GM12878 (cell line): ENCODE results near the gene CACNA2D3. TPM values are rescaled to one million over a fixed set of nuclear protein-coding genes. Genes with fewer than 3 reads are reported as not detected.

Source experiments
- ATAC-seq: fragments of 200-7000 bp; cut with Tn5 transposase; 3 replicates; pipeline ENCODE4 v1.9.1; 2020; ENCODE audit warnings: mild to moderate bottlenecking, moderate library complexity
- BruUV-seq: library from RNA; stranded (reverse); fragments of 400-500 nt; replicated peaks from 2 replicates; lab custom pipeline; 2021; lab: Mats Ljungman, UMichigan
- CTCF ChIA-PET: fragments of 300-600 bp; sonication (Branson Sonifier 250); formaldehyde crosslinking; extraction: SDS; loops from one replicate; lab custom pipeline; 2021; ENCODE audit warnings: inconsistent platforms; lab: Yijun Ruan, JAX
- POLR2A ChIA-PET: fragments of 350-600 bp; formaldehyde crosslinking; extraction: SDS; loops from one replicate; lab custom pipeline; 2021; ENCODE audit warnings: inconsistent platforms; lab: Charles Lee
- RAD21 ChIA-PET: fragments of 300-600 bp; sonication (Branson Sonifier 250); formaldehyde crosslinking; loops from one replicate; lab custom pipeline; 2023; ENCODE audit warnings: antibody characterized with exemption; ENCODE audit not compliant: unreplicated experiment; lab: Charles Lee
- SMC1A ChIA-PET: fragments of 300-600 bp; sonication (Branson Sonifier 250); formaldehyde crosslinking; loops from one replicate; lab custom pipeline; 2023; ENCODE audit not compliant: unreplicated experiment, uncharacterized antibody; lab: Charles Lee
- DNase-seq: peaks from one replicate; pipeline ENCODE4 v3.0.0-alpha.2; 2011; ENCODE audit warnings: low read depth, low spot score
- FAIRE-seq: peaks from 3 replicates; lab custom pipeline; 2011; peaks lifted over from hg19 to GRCh38; lab: Jason Lieb, UNC
- H2AFZ ChIP-seq: 2 replicates; pipeline ENCODE4 v1.6.0; 2011; ENCODE audit warnings: low read depth, low read length, control low read depth; ENCODE audit not compliant: control insufficient read depth
- H3K27ac ChIP-seq: 2 replicates; pipeline ENCODE4 v1.5.1; 2011; ENCODE audit warnings: control low read depth; ENCODE audit not compliant: control insufficient read depth, insufficient read depth
- H3K27me3 ChIP-seq, 2 experiments: replicated peaks in 1 of 2; 2 replicates each; pipeline versions ENCODE4 v1.6.0 to v1.6.1; 2011; ENCODE audit warnings: low read length in 1 of 2; ENCODE audit not compliant: control insufficient read depth in 2 of 2, insufficient read depth in 2 of 2
- H3K36me3 ChIP-seq, 2 experiments: 2 replicates each; pipeline ENCODE4 v1.5.1; 2011; ENCODE audit warnings: low read length in 1 of 2; ENCODE audit not compliant: control insufficient read depth in 2 of 2, insufficient read depth in 2 of 2
- H3K4me1 ChIP-seq: 2 replicates; pipeline ENCODE4 v1.6.1; 2011; ENCODE audit warnings: mild to moderate bottlenecking, low read length, moderate library complexity, mixed read lengths; ENCODE audit not compliant: control insufficient read depth, insufficient read depth
- H3K4me2 ChIP-seq: 2 replicates; pipeline ENCODE4 v1.6.0; 2011; ENCODE audit warnings: control low read depth; ENCODE audit not compliant: control insufficient read depth, insufficient read depth
- H3K4me3 ChIP-seq: fragments of 200-600 bp; sonication (generic); 2 replicates; pipeline ENCODE4 v1.5.1; 2016
- H3K79me2 ChIP-seq: 2 replicates; pipeline ENCODE4 v1.6.0; 2011; ENCODE audit warnings: low read length; ENCODE audit not compliant: control insufficient read depth, insufficient read depth
- H3K9ac ChIP-seq: 2 replicates; pipeline ENCODE4 v1.8.0; 2011; ENCODE audit warnings: low read length, control low read depth, mixed read lengths; ENCODE audit not compliant: control insufficient read depth, insufficient read depth
- H3K9me3 ChIP-seq: replicated peaks from 3 replicates; pipeline ENCODE4 v1.5.1; 2011; ENCODE audit warnings: mild to moderate bottlenecking, low read length; ENCODE audit not compliant: control insufficient read depth, insufficient read depth
- H4K20me1 ChIP-seq: 2 replicates; pipeline ENCODE4 v1.6.0; 2011; ENCODE audit not compliant: control insufficient read depth, insufficient read depth
- BRCA1 ChIP-seq: IDR thresholded peaks from 2 replicates; pipeline ENCODE4 v1.6.1; 2011; ENCODE audit warnings: low read depth, low read length, improper control_type of control experiment
- IRF4 ChIP-seq: IDR thresholded peaks from 2 replicates; pipeline ENCODE4 v1.6.1; 2011; ENCODE audit warnings: low read depth, low read length
- MYB ChIP-seq: fragments of 150-350 bp; IDR thresholded peaks from 2 replicates; pipeline ENCODE4 v1.6.1; 2014; ENCODE audit warnings: mild to moderate bottlenecking, low read depth, low read length, borderline replicate concordance
- POLR2AphosphoS2 ChIP-seq: IDR thresholded peaks from 2 replicates; pipeline ENCODE4 v1.6.1; 2011; ENCODE audit warnings: low read depth, mild to moderate bottlenecking, low read length, improper control_type of control experiment, moderate library complexity
- POU2F2 ChIP-seq: IDR thresholded peaks from 3 replicates; pipeline ENCODE4 v1.6.1; 2011; ENCODE audit warnings: low read depth, mild to moderate bottlenecking, low read length, borderline replicate concordance
- RAD21 ChIP-seq: IDR thresholded peaks from 2 replicates; pipeline ENCODE4 v1.6.1; 2011; ENCODE audit warnings: mild to moderate bottlenecking, low read depth, low read length, moderate library complexity; ENCODE audit not compliant: insufficient read depth
- RB1 ChIP-seq: fragments of 450-650 bp; formaldehyde crosslinking; IDR thresholded peaks from 2 replicates; pipeline ENCODE4 v1.6.1; 2017; ENCODE audit warnings: mild to moderate bottlenecking, borderline replicate concordance
- SRF ChIP-seq, 2 experiments: IDR thresholded peaks; 2 replicates each; pipeline ENCODE4 v1.6.1; 2011; ENCODE audit warnings: low read depth in 2 of 2, low read length in 2 of 2, mild to moderate bottlenecking in 1 of 2, moderate library complexity in 1 of 2
- TCF12 ChIP-seq: IDR thresholded peaks from 2 replicates; pipeline ENCODE4 v1.6.1; 2011; ENCODE audit warnings: low read depth, mild to moderate bottlenecking, low read length
- ZBTB33 ChIP-seq: fragments of 450-650 bp; IDR thresholded peaks from 2 replicates; pipeline ENCODE4 v1.6.1; 2017; ENCODE audit warnings: mild to moderate bottlenecking
- ZBTB40 ChIP-seq: fragments of 450-650 bp; IDR thresholded peaks from 2 replicates; pipeline ENCODE4 v1.6.1; 2016; ENCODE audit warnings: mild to moderate bottlenecking, moderate library complexity, borderline replicate concordance
- WGBS: methylation state at CpG from one replicate; pipeline ENCODE4 v1.1.6; 2016; ENCODE audit warnings: low lambda C conversion rate; ENCODE audit not compliant: insufficient replicate concordance, insufficient coverage; ENCODE audit errors: missing lambda C conversion rate; 5-methylcytosine and 5-hydroxymethylcytosine counted together
- in situ Hi-C: fragments of 300-500 bp; cut with MboI; formaldehyde crosslinking; loops from 9 replicates; pipeline ENCODE4 v1.14.3; 2018; ENCODE audit warnings: mixed read lengths
- intact Hi-C: fragments of 100-400 bp; cut with micrococcal nuclease; formaldehyde crosslinking; loops from one replicate; pipeline ENCODE4 v1.14.2; 2022; ENCODE audit not compliant: unreplicated experiment
- polyA plus RNA-seq, 11 experiments: library from polyadenylated mRNA; depleted of rRNA in 4 of 11; unstranded in 6 of 11; stranded (reverse) in 5 of 11; fragments of >200 nt; fragmentation: Nextera tagmentation in 4 of 11; fragmentation: Illumina TruSeq in 1 of 11; extraction: Ambion mirVana in 4 of 11; extraction: Trizol in 1 of 11; gene quantifications; 1 replicate in 1 of 11; 2 replicates in 10 of 11; pipeline versions ENCODE4 v1.2.1 to v1.2.3, GENCODE V29; 2011 to 2016; ENCODE audit warnings: inconsistent platforms in 2 of 11, missing spikeins in 2 of 11, low read depth in 1 of 11
- total RNA-seq, 4 experiments: library from RNA; depleted of rRNA in 3 of 4; stranded (reverse); fragments of >200 nt in 3 of 4; fragmentation: Illumina TruSeq in 1 of 4; extraction: Trizol in 1 of 4; gene quantifications; 2 replicates each; pipeline versions ENCODE4 v1.2.1 to v1.2.3, GENCODE V29; 2013 to 2021
- TF ChIP-seq, protein P1 (sequence below): fragments of 450-650 bp; formaldehyde crosslinking; IDR thresholded peaks from 2 replicates; pipeline ENCODE4 v1.4.0; 2020; ENCODE audit warnings: mild to moderate bottlenecking, moderate library complexity

Gene CACNA2D3
- total and polyA plus RNA-seq, 10 of the 15 experiments (the other 5 are each of a cell fraction or from before 2014, with no cell fraction given) = not detected

DNA sequence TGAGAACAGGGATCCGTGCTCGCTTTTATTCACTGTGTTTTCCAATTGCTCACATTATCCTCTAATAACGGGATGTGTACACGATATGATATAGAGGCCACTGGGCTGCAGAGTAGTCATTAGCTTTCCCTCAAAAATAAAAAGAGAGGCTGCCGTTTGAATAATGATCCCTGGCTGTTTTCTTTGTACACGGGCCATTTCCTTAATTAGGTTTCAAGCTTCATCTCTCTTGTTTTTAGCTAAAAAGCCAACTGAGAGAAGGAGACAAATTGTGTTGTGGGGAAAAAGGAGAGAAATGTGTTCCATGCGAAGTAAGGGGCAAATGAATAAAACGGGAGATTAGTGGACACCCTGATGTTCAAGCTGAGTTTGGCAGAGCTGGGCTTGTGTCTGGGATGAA, 174.2 kb downstream of the CACNA2D3 start (continued):
- no peak for TF ChIP-seq ZBTB40

DNA sequence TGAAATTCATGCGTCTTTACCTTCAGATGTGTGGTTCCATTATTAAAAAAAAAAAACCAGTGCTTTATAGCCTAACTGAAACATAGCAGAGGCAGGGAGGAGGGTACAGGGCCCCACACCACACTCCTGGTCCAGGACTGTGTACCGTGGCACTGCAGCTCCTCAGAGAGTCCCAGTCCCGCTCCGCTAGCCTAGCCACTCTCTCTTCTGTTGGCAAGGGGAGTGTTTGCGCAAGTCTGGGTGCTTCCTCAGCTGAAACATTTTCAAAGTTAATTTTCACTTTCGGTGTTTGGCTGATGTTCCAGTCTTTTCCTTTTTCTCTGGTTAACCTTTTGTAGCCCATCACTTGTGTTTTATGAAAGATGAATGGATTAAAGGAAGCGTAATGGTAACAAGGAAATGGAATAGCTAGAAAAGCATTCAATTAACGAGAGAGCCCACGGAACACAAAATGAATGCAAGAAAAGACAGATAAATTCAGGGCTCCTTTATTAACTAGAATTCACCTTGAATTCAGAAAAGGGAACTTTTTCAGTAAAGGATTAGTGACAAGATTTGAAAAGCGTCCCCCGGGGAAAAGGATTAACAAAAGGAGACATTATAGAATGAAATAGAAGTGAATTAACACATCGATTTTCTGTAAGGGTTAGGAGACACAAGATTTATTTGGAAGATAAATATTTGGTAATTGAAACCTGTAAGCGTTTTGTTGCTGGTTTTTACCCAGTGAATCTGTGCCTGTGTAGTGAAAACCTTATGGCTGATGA, 177.0 kb downstream of the CACNA2D3 start:
- ATAC-seq = no peak
- ChIA-PET RAD21 (no interaction called here), CTCF (no interaction called here), POLR2A (interaction anchor here (0.6 kb wide), 1 partner anchor 85 kb away, joined by 3 read pairs; no protein-coding TSS in a partner anchor), SMC1A (no interaction called here)
- DNase-seq = no peak
- 39% methylated on average over 13 of the region's 13 CpGs for WGBS
- no peaks in the 10 kb centered on the region for H3K79me2 ChIP-seq
- BruUV-seq = no TSS peak
- no peak for FAIRE-seq
- H4K20me1 ChIP-seq = no peaks in the 10 kb centered on the region
- intact Hi-C loops = no loop called here
- no peak overlapping the region for H3K4me2 ChIP-seq
- H3K36me3 ChIP-seq = no peaks in the 10 kb centered on the region
- no peaks in the 10 kb centered on the region for H3K9me3 ChIP-seq
- in situ Hi-C loops = no loop called here
- H3K4me3 ChIP-seq = no peak overlapping the region
- H3K4me1 ChIP-seq = no peaks in the 10 kb centered on the region
- H3K27me3 ChIP-seq = no peaks in the 10 kb centered on the region; a peak in 2 of 4 replicates
- H2AFZ ChIP-seq = no peak overlapping the region
- H3K27ac ChIP-seq = no peak overlapping the region
- no peak overlapping the region for H3K9ac ChIP-seq
- no peak for TF ChIP-seq SRF (IDR thresholded peaks at IDR 0.05; ENCODE audit: low read depth in 2 of 2, low read length in 2 of 2)
- no peak for TF ChIP-seq POLR2AphosphoS2
- TF ChIP-seq, protein P1, sequence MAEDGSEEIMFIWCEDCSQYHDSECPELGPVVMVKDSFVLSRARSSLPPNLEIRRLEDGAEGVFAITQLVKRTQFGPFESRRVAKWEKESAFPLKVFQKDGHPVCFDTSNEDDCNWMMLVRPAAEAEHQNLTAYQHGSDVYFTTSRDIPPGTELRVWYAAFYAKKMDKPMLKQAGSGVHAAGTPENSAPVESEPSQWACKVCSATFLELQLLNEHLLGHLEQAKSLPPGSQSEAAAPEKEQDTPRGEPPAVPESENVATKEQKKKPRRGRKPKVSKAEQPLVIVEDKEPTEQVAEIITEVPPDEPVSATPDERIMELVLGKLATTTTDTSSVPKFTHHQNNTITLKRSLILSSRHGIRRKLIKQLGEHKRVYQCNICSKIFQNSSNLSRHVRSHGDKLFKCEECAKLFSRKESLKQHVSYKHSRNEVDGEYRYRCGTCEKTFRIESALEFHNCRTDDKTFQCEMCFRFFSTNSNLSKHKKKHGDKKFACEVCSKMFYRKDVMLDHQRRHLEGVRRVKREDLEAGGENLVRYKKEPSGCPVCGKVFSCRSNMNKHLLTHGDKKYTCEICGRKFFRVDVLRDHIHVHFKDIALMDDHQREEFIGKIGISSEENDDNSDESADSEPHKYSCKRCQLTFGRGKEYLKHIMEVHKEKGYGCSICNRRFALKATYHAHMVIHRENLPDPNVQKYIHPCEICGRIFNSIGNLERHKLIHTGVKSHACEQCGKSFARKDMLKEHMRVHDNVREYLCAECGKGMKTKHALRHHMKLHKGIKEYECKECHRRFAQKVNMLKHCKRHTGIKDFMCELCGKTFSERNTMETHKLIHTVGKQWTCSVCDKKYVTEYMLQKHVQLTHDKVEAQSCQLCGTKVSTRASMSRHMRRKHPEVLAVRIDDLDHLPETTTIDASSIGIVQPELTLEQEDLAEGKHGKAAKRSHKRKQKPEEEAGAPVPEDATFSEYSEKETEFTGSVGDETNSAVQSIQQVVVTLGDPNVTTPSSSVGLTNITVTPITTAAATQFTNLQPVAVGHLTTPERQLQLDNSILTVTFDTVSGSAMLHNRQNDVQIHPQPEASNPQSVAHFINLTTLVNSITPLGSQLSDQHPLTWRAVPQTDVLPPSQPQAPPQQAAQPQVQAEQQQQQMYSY (CRISPR knock-in tag) = no peak
- TF ChIP-seq RB1 = no peak
- no peak for TF ChIP-seq MYB
- no peak for TF ChIP-seq ZBTB33
- TF ChIP-seq RAD21 = no peak
- TF ChIP-seq POU2F2 = no peak
- no peak for TF ChIP-seq BRCA1
- TF ChIP-seq TCF12 = no peak
- TF ChIP-seq IRF4 = no peak
